Stimulated activated memory B cell treated with anti-CD40 and anti-IgM and Interleukin-4, amounts not matched to agents 10 μg/mL and 1 μg/mL and 100 μg/mL, for 72 hours (primary cell): ENCODE results near the gene CAD.
"Not testable (repeated sequence)": the region's sequence is repeated elsewhere in the genome, so short reads cannot be mapped to it uniquely, and the experiment has no call there.

ENCODE experiments used
- ATAC-seq: fragments of 150-1000 bp; cut with Tn5 transposase; 2 replicates; pipeline ENCODE4 v1.10.0; 2021
- H3K27ac Mint-ChIP-seq: one replicate; pipeline ENCODE4 v1.8.0; 2022; ENCODE audit warnings: mild to moderate bottlenecking, mixed read lengths
- H3K27me3 Mint-ChIP-seq: one replicate; pipeline ENCODE4 v1.8.0; 2022; ENCODE audit warnings: mixed read lengths
- H3K36me3 Mint-ChIP-seq: one replicate; pipeline ENCODE4 v1.8.0; 2022; ENCODE audit warnings: mixed read lengths
- H3K4me1 Mint-ChIP-seq: one replicate; pipeline ENCODE4 v1.8.0; 2022; ENCODE audit warnings: mixed read lengths
- H3K4me3 Mint-ChIP-seq: one replicate; pipeline ENCODE4 v1.8.0; 2022; ENCODE audit warnings: mild to moderate bottlenecking, moderate library complexity, mixed read lengths
- H3K9me3 Mint-ChIP-seq: one replicate; pipeline ENCODE4 v1.8.0; 2022; ENCODE audit warnings: mixed read lengths

The CAD gene

GRCh38 chr2:27270670-27271069 is 53.5 kb downstream of the CAD start:
- H3K36me3 Mint-ChIP-seq = no peaks in the 10 kb centered on the region
- H3K27me3 Mint-ChIP-seq = peaks cover 13% of the 10 kb centered on the region
- no peak overlapping the region for H3K4me3 Mint-ChIP-seq
- H3K27ac Mint-ChIP-seq = no peak overlapping the region
- no peak for ATAC-seq
- no peaks in the 10 kb centered on the region for H3K9me3 Mint-ChIP-seq
- H3K4me1 Mint-ChIP-seq = no peaks in the 10 kb centered on the region

DNA sequence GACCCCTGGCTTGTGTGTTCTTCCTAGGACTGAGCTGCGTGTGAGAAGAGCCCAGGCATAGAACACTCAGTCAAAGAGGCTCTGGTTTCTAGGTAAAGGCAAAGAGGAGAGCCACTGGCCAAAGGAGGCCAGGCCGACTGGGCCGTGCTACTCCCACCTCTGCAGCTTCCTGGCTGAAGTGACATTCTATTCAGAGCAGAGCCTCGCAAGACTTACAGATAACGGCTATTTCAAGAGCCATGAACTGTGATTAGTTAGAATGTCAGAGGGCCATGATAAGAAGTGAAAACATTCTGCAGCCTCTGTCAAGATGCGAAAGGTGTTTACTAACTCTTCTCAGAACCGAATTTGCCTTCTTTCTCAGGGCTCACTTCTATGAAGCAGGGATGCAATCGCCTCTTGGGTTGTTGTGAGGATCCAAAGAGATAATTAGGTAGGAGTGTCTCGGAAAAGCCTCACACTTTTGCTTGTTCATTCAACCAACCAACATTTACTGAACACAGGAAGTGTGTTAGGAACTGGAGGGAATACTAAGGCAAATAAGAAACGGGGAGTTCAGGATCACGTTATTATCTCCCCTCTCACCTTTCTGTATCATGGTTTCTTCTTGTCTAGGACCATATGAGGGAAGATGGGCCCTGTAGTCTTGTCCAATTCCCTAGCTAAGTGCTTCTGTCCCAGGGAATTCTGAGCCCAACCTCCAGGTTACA is 54.6 kb downstream of the CAD start:
- Mint-ChIP-seq H3K27ac (no peak overlapping the region), H3K4me1 (no peaks in the 10 kb centered on the region), H3K9me3 (no peaks in the 10 kb centered on the region), H3K27me3 (peaks cover 20% of the 10 kb centered on the region), H3K4me3 (no peak overlapping the region), H3K36me3 (no peaks in the 10 kb centered on the region)
- ATAC-seq = no peak

DNA sequence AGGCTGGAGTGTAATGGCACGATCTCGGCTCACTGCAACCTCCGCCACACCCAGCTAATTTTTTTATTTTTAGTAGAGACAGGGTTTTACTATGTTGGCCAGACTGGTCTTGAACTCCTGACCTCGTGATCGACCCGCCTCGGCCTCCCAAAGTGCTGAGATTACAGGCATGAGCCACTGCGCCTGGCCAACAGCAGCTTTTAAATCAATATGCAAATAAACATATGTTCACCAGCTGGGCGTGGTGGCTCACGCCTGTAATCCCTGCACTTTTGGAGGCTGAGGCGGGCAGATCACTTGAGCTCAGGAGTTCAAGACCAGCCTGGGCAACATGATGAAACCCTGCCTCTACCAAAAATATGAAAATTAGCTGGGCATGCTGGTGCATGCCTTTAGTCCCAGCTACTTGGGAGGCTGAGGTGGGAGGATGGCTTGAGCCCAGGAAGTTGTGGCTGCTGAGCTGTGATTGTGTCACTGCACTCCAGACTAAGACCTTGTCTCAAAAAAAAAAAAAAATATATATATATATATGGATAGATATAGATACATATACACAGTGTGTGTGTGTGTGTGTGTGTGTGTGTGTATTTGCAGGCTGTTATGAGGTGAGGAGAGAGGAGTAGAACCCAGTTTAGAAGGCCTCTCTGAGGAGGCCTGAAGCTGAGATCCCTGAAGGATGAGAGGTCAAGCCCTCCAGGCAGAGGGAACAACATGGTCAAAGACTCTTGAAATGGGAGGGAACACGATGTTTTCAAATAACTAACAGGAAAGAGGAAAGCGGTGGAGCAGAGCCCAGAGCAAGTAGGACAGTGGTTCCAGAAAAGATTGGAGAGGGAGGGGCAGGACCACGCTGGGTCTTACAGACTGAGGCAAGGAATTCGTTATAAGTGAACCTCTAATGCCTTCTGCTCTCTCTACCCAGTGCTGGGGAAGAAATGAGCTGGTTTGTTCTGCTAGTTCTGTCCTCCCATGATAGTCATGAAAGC is 55.7 kb downstream of the CAD start:
- not testable (repeated sequence) for H3K4me1 Mint-ChIP-seq, ATAC-seq, H3K4me3 Mint-ChIP-seq, H3K27ac Mint-ChIP-seq, H3K36me3 Mint-ChIP-seq, H3K9me3 Mint-ChIP-seq
- peaks cover 31% of the 10 kb centered on the region for H3K27me3 Mint-ChIP-seq

GRCh38 chr2:27275211-27276150 is 58.3 kb downstream of the CAD start, which contains the start of gene DNAJC5G:
TSS of gene DNAJC5G (plus strand) at chr2:27275433. CDS start at chr2:27276729, 1,296 bp downstream.
- Mint-ChIP-seq H3K4me3 (no peak within 1 kb of the TSS), H3K27me3 (peaks cover 33% of the 10 kb centered on the region), H3K36me3 (no peaks in the 10 kb centered on the region), H3K4me1 (peaks cover 9% of the 10 kb centered on the region), H3K9me3 (no peaks in the 10 kb centered on the region), H3K27ac (no peak within 1 kb of the TSS)
- no peak for ATAC-seq

DNA sequence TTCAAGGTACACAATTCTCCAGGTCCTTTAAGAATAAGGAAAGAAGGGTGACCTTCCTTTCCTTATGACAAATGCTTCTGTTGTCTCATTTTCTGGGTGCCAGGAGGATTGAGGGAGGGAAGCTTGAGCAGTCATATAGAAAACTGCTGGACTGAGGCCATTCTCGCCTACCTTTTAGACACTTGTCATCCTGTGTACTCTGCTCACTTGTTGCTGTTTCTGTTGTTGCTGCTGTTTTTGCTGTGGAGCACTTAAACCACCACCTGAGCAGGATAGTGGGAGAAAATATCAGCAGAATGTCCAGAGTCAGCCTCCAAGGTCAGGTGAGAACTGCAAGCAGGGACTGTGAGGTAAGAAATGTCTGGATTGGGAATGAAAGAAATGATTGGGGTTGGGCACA is 60.8 kb downstream of the CAD start:
- Mint-ChIP-seq H3K4me1 (peaks cover 9% of the 10 kb centered on the region), H3K36me3 (no peaks in the 10 kb centered on the region), H3K4me3 (no peak overlapping the region), H3K27me3 (peaks cover 55% of the 10 kb centered on the region), H3K27ac (no peak overlapping the region), H3K9me3 (no peaks in the 10 kb centered on the region)
- ATAC-seq = no peak

DNA sequence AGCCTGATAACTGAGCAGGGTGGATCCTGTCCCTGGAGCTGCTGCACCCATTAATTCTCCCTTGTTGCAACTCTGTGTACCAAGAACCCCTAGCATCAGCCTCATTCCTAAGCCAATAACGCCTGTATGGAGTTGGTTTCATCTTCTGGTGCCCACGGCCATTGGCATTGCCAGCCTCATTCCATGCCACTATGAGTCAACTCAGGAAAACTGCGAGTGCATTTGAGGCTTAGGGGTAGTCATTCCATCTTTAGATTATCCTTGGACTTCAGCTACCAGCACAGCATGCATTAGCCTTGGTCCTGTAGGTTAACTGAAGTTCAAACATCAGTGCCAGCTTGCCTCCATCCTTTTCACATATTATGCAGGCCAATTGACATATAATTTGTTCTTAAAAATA is 63.7 kb downstream of the CAD start:
- no peaks in the 10 kb centered on the region for H3K36me3 Mint-ChIP-seq
- peaks cover 45% of the 10 kb centered on the region for H3K27me3 Mint-ChIP-seq
- H3K4me3 Mint-ChIP-seq = no peak overlapping the region
- peaks cover 9% of the 10 kb centered on the region for H3K4me1 Mint-ChIP-seq
- no peaks in the 10 kb centered on the region for H3K9me3 Mint-ChIP-seq
- ATAC-seq = no peak
- H3K27ac Mint-ChIP-seq = no peak overlapping the region

GRCh38 chr2:27281442-27281841 is 64.3 kb downstream of the CAD start:
- Mint-ChIP-seq H3K27me3 (peaks cover 42% of the 10 kb centered on the region), H3K4me1 (peaks cover 9% of the 10 kb centered on the region), H3K27ac (no peak overlapping the region), H3K9me3 (no peaks in the 10 kb centered on the region), H3K36me3 (no peaks in the 10 kb centered on the region), H3K4me3 (no peak overlapping the region)
- no peak for ATAC-seq

GRCh38 chr2:27281855-27282559 is 64.8 kb downstream of the CAD start, which contains the start of gene TRIM54:
TSS of gene TRIM54 (plus strand) at chr2:27282429. CDS start at chr2:27282732, 303 bp downstream.
- no peak for ATAC-seq
- peaks cover 9% of the 10 kb centered on the region for H3K4me1 Mint-ChIP-seq

GRCh38 chr2:27282892-27283291 is 65.7 kb downstream of the CAD start:
- Mint-ChIP-seq H3K4me1 (peaks cover 9% of the 10 kb centered on the region), H3K36me3 (no peaks in the 10 kb centered on the region), H3K9me3 (no peaks in the 10 kb centered on the region), H3K27ac (no peak overlapping the region), H3K4me3 (no peak overlapping the region), H3K27me3 (peaks cover 41% of the 10 kb centered on the region)
- no peak for ATAC-seq

More at GRCh38 chr2:27281855-27282559, 64.8 kb downstream of the CAD start, which contains the start of gene TRIM54:
- H3K4me3 Mint-ChIP-seq = no peak within 1 kb of the TSS
- H3K36me3 Mint-ChIP-seq = no peaks in the 10 kb centered on the region
- H3K27ac Mint-ChIP-seq = no peak within 1 kb of the TSS
- no peaks in the 10 kb centered on the region for H3K9me3 Mint-ChIP-seq
- H3K27me3 Mint-ChIP-seq = peaks cover 41% of the 10 kb centered on the region

- H3K27ac Mint-ChIP-seq = no peak overlapping the region
- no peak overlapping the region for H3K4me3 Mint-ChIP-seq
- H3K4me1 Mint-ChIP-seq = peaks cover 2% of the 10 kb centered on the region
- H3K36me3 Mint-ChIP-seq = no peaks in the 10 kb centered on the region
- no peak for ATAC-seq
- H3K27me3 Mint-ChIP-seq = peaks cover 55% of the 10 kb centered on the region
- no peaks in the 10 kb centered on the region for H3K9me3 Mint-ChIP-seq
Measured at GRCh38 chr2:27284996-27285395, 67.8 kb downstream of the CAD start.

DNA sequence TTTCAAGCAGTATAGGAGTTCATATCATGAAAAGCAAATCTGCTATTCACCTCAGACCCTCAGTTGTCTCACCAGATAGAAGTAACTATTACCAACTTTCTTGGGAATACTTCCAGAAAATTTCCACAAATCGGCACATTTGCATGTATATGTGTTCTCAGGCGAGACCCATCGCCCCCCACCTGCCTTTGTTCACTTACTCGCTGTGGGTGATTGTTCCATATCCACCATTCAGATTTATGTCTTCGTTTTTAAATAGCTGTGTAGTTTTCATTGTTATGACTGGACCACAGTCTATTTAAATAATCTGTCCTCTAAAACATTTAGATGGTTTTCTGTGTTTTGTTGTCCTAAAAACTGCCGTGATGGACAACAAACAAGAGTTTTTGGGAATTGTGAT is 68.3 kb downstream of the CAD start:
- Mint-ChIP-seq H3K27ac (no peak overlapping the region), H3K36me3 (no peaks in the 10 kb centered on the region), H3K9me3 (no peaks in the 10 kb centered on the region), H3K27me3 (peaks cover 55% of the 10 kb centered on the region), H3K4me1 (no peaks in the 10 kb centered on the region), H3K4me3 (no peak overlapping the region)
- no peak for ATAC-seq

GRCh38 chr2:27288610-27289009 is 71.4 kb downstream of the CAD start:
- Mint-ChIP-seq H3K4me3 (no peak overlapping the region), H3K4me1 (no peaks in the 10 kb centered on the region), H3K27ac (no peak overlapping the region), H3K27me3 (peaks cover 30% of the 10 kb centered on the region), H3K9me3 (no peaks in the 10 kb centered on the region), H3K36me3 (no peaks in the 10 kb centered on the region)
- no peak for ATAC-seq

- ATAC-seq = no peak
- Mint-ChIP-seq H3K36me3 (no peaks in the 10 kb centered on the region), H3K27ac (no peak overlapping the region), H3K4me1 (no peaks in the 10 kb centered on the region), H3K27me3 (peaks cover 30% of the 10 kb centered on the region), H3K9me3 (no peaks in the 10 kb centered on the region), H3K4me3 (no peak overlapping the region)
Measured at GRCh38 chr2:27290549-27290948, 73.4 kb downstream of the CAD start.

DNA sequence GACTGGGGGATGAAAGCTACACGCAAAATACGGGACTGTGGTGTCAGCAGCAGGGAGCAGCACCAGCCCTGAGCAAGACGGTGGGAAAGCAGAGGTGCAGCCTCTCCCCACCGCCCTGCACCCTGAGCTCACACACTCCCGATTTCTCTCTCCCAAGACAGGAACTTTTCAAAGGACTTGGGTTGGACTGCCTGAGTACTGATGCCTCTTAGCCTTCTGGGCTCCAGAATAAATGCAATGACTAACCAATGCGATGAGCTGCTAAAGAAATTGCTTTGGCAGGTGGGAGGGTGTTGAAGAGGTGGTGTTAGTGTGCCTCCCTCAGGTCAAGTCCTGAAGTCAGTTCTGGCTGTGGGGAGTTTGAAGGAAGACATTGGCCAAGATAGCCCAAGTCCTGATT is 74.7 kb downstream of the CAD start:
- ATAC-seq = no peak
- Mint-ChIP-seq H3K36me3 (no peaks in the 10 kb centered on the region), H3K27ac (no peak overlapping the region)

More for the DNA sequence above, 74.7 kb downstream of the CAD start:
- H3K4me1 Mint-ChIP-seq = no peaks in the 10 kb centered on the region
- H3K27me3 Mint-ChIP-seq = peaks cover 39% of the 10 kb centered on the region
- no peak overlapping the region for H3K4me3 Mint-ChIP-seq
- H3K9me3 Mint-ChIP-seq = no peaks in the 10 kb centered on the region
